CD4-positive, alpha-beta T cell (primary cell): ENCODE results near the gene BPIFA3. TPM values are rescaled to one million over a fixed set of nuclear protein-coding genes. Genes with fewer than 3 reads are reported as not detected.

Experiments used
- ATAC-seq: fragments of 200-7000 bp; cut with Tn5 transposase; one replicate; pipeline ENCODE4 v1.10.0; 2022; ENCODE audit warnings: mild to moderate bottlenecking; ENCODE audit not compliant: poor library complexity
- CTCF ChIA-PET: fragments of 350-600 bp; sonication (Branson Sonifier 250); formaldehyde crosslinking; loops from one replicate; lab custom pipeline; 2021; ENCODE audit warnings: antibody characterized with exemption, inconsistent platforms; lab: Charles Lee
- POLR2A ChIA-PET: fragments of 350-600 bp; sonication (Branson Sonifier 250); formaldehyde crosslinking; loops from one replicate; lab custom pipeline; 2021; ENCODE audit warnings: antibody characterized with exemption, inconsistent platforms; lab: Charles Lee
- DNase-seq, 14 experiments: peaks; one replicate each; pipeline ENCODE4 v3.0.0-alpha.2; 2013 to 2020; ENCODE audit warnings: mixed read lengths in 2 of 14
- H3K27ac ChIP-seq, 2 donors: one replicate each; pipeline versions ENCODE4 v1.5.1 to v1.7.0; 2013; ENCODE audit warnings: low read length in 2 of 2, low read depth in 1 of 2, mild to moderate bottlenecking in 1 of 2
- H3K27me3 ChIP-seq, 2 experiments: 1 replicate in 1 of 2; 2 replicates in 1 of 2; pipeline versions ENCODE4 v1.6.1 to v1.7.0; 2013; ENCODE audit warnings: low read length in 2 of 2, control low read depth in 1 of 2, mild to moderate bottlenecking in 1 of 2, moderate library complexity in 1 of 2; ENCODE audit not compliant: insufficient read depth in 2 of 2, control insufficient read depth in 1 of 2
- H3K36me3 ChIP-seq: one replicate; pipeline ENCODE4 v1.6.1; 2013; ENCODE audit warnings: low read length, control low read depth; ENCODE audit not compliant: insufficient read depth
- H3K4me1 ChIP-seq: one replicate; pipeline ENCODE4 v1.6.1; 2013; ENCODE audit warnings: low read length, control low read depth; ENCODE audit not compliant: insufficient read depth
- H3K4me3 ChIP-seq: one replicate; pipeline ENCODE4 v1.5.1; 2013; ENCODE audit warnings: mild to moderate bottlenecking, low read length, moderate library complexity
- H3K9me3 ChIP-seq, 2 experiments: 1 replicate in 1 of 2; 2 replicates in 1 of 2; pipeline versions ENCODE4 v1.6.1 to v1.7.0; 2013; ENCODE audit warnings: low read length in 2 of 2, mild to moderate bottlenecking in 2 of 2, control low read depth in 1 of 2, moderate library complexity in 1 of 2; ENCODE audit not compliant: control insufficient read depth in 1 of 2, insufficient read depth in 1 of 2
- H3K27ac Mint-ChIP-seq: one replicate; pipeline ENCODE4 v1.8.0; 2020; ENCODE audit warnings: mixed read lengths
- H3K27me3 Mint-ChIP-seq: one replicate; pipeline ENCODE4 v1.8.0; 2021; ENCODE audit warnings: mixed read lengths
- H3K36me3 Mint-ChIP-seq: one replicate; pipeline ENCODE4 v1.8.0; 2021; ENCODE audit warnings: low read depth, mixed read lengths
- H3K4me1 Mint-ChIP-seq: one replicate; pipeline ENCODE4 v1.8.0; 2021; ENCODE audit warnings: low read depth, mixed read lengths
- H3K4me3 Mint-ChIP-seq: one replicate; pipeline ENCODE4 v1.8.0; 2020; ENCODE audit warnings: mild to moderate bottlenecking, mixed read lengths
- H3K9me3 Mint-ChIP-seq: one replicate; pipeline ENCODE4 v1.8.0; 2020; ENCODE audit warnings: mixed read lengths
- intact Hi-C, 2 experiments: fragments of 100-400 bp; cut with DNase I in 1 of 2; cut with micrococcal nuclease in 1 of 2; formaldehyde crosslinking; loops; one replicate each; pipeline versions ENCODE4 v1.15.1 to v1.9.0; 2023 to 2025; cut with DNase I, micrococcal nuclease
- total RNA-seq, 174 experiments: library from RNA in 2 of 174; stranded (reverse) in 2 of 174; gene quantifications; one replicate each; pipeline ENCODE4 v1.2.3 and lab custom pipeline; 2021 to 2026
- TF ChIP-seq, protein P1 (sequence below): fragments of 200-600 bp; IDR thresholded peaks from one replicate; pipeline ENCODE4 v1.8.0; 2022; ENCODE audit warnings: antibody characterized with exemption, mild to moderate bottlenecking

BPIFA3 gene
- total RNA-seq, 2 experiments from 2014 or later = not detected

DNA sequence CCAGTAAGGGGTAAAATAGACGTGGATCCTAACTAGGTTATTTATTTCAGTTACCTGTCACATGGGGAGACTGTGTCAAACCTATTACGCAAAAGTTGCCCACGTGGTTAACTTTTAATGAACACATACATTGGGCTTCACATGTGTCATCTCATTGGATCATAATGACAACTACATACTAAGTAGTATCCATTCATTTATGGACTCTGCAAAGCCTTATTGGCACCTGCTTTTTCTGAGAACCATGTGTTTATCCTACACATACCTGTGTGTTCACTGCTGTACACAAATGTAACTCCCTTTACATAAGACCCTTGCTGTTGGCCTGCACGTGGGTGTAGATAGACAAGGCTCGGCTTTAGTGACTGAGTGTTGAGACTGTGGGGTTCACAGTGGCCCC, 23.8 kb downstream of the BPIFA3 start:
- Mint-ChIP-seq H3K27ac (no peak overlapping the region), H3K4me1 (no peaks in the 10 kb centered on the region)
- TF ChIP-seq, protein P1, sequence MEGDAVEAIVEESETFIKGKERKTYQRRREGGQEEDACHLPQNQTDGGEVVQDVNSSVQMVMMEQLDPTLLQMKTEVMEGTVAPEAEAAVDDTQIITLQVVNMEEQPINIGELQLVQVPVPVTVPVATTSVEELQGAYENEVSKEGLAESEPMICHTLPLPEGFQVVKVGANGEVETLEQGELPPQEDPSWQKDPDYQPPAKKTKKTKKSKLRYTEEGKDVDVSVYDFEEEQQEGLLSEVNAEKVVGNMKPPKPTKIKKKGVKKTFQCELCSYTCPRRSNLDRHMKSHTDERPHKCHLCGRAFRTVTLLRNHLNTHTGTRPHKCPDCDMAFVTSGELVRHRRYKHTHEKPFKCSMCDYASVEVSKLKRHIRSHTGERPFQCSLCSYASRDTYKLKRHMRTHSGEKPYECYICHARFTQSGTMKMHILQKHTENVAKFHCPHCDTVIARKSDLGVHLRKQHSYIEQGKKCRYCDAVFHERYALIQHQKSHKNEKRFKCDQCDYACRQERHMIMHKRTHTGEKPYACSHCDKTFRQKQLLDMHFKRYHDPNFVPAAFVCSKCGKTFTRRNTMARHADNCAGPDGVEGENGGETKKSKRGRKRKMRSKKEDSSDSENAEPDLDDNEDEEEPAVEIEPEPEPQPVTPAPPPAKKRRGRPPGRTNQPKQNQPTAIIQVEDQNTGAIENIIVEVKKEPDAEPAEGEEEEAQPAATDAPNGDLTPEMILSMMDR = no peak

DNA sequence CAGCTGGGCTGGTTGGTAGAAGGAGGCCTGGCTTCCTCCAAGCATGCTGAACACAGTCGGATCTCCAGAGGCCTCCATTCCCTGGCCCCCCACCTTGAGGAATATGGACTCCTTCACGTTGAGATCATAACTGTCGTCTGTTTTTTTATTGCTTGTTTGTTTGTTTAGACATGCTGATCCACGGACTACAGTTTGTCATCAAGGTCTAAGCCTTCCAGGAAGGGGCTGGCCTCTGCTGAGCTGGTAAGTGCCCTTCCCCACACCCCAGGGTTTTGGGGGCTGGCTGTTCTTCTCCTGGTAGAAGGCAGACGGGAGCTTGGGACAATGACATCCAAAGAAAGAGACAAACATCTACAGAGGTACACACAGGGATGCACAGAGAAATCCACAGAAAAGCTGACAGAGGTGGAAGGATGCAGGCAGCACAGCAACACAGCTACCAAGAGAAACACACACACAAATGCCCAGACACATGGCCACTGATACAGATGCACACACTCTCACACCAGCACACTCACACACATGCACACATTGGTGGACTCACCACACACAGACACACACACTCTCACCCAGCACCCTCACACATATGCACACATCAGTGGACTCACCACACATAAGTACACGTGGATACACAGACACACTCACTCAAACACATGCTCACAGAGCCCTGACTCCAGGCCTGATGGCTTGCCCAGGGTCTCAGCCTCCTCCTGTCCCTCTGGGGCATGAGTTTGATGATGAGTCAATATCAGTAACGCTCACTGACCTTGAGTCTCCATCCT, 25.4 kb downstream of the BPIFA3 start:
- CTCF ChIA-PET = no interaction called here
- ATAC-seq (no peak), DNase-seq (no peak)
- Mint-ChIP-seq H3K36me3 (no peaks in the 10 kb centered on the region), H3K4me3 (no peak overlapping the region), H3K9me3 (no peaks in the 10 kb centered on the region), H3K4me1 (no peaks in the 10 kb centered on the region), H3K27ac (no peak overlapping the region), H3K27me3 (peaks cover 21% of the 10 kb centered on the region)
- TF ChIP-seq, protein P1 = no peak
- Histone ChIP-seq H3K36me3 (no peaks in the 10 kb centered on the region), H3K27ac (no peak overlapping the region), H3K4me1 (no peaks in the 10 kb centered on the region), H3K4me3 (no peak overlapping the region), H3K27me3 (no peaks in the 10 kb centered on the region), H3K9me3 (no peaks in the 10 kb centered on the region)
- POLR2A ChIA-PET = interaction anchor here (0.6 kb wide), 1 partner anchor 18 kb away, joined by 4 read pairs; no protein-coding TSS in a partner anchor
- intact Hi-C loops = no loop called here

More for the DNA sequence above, 23.8 kb downstream of the BPIFA3 start:
- H3K4me3 Mint-ChIP-seq = no peak overlapping the region
- ATAC-seq (no peak), DNase-seq (no peak)
- intact Hi-C loops = no loop called here
- no peaks in the 10 kb centered on the region for H3K9me3 ChIP-seq
- H3K36me3 ChIP-seq = no peaks in the 10 kb centered on the region
- no peaks in the 10 kb centered on the region for H3K36me3 Mint-ChIP-seq
- H3K27me3 ChIP-seq = no peaks in the 10 kb centered on the region
- no peaks in the 10 kb centered on the region for H3K9me3 Mint-ChIP-seq
- H3K4me3 ChIP-seq = no peak overlapping the region
- ChIA-PET POLR2A (no interaction called here), CTCF (no interaction called here)
- H3K4me1 ChIP-seq = no peaks in the 10 kb centered on the region
- peaks cover 36% of the 10 kb centered on the region for H3K27me3 Mint-ChIP-seq
- H3K27ac ChIP-seq = no peak overlapping the region

DNA sequence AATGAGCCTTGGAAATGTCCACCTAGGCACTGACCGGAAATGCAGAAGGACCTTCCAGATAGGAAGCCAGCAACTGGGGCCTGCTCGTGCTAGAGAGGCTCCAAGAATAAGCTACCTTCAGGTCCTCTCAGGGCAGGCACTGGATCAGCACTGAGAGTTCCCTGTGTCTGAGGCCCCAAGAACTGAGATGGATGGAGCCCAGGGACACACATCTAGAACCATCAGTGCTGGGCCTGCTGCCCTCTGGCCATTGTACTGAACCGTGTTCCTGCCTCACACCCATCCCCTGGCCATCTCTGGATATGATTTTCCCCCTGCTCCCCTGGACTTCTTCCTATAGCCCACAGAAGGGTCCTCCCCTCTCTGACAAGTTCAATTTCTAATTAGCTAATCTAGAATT, 28.9 kb downstream of the BPIFA3 start:
- H3K4me1 Mint-ChIP-seq = no peaks in the 10 kb centered on the region
- H3K36me3 Mint-ChIP-seq = no peaks in the 10 kb centered on the region
- no peaks in the 10 kb centered on the region for H3K9me3 Mint-ChIP-seq
- no peak overlapping the region for H3K27ac Mint-ChIP-seq
- intact Hi-C loops = no loop called here
- Histone ChIP-seq H3K27me3 (no peaks in the 10 kb centered on the region), H3K27ac (no peak overlapping the region), H3K9me3 (no peaks in the 10 kb centered on the region), H3K36me3 (no peaks in the 10 kb centered on the region), H3K4me1 (no peaks in the 10 kb centered on the region), H3K4me3 (no peak overlapping the region)
- ChIA-PET POLR2A (no interaction called here), CTCF (no interaction called here)
- H3K27me3 Mint-ChIP-seq = peaks cover 7% of the 10 kb centered on the region
- DNase-seq (no peak), ATAC-seq (no peak)
- no peak overlapping the region for H3K4me3 Mint-ChIP-seq
- TF ChIP-seq, protein P1 = no peak
